Measurements from ENCODE around the gene AMY1A. TPM values are rescaled to one million over a fixed set of nuclear protein-coding genes. Genes with fewer than 3 reads are reported as not detected.
"Not testable (repeated sequence)": the region's sequence is repeated elsewhere in the genome, so short reads cannot be mapped to it uniquely, and the experiment has no call there.

The AMY1A gene
- total and polyA plus RNA-seq, 5 experiments from 2014 or later = not detected

GRCh38 chr1:103707670-103708069 lies 52.1 kb downstream of the AMY1A start:
- H3K27ac Mint-ChIP-seq, H3K36me3 Mint-ChIP-seq, DNase-seq, H3K4me1 Mint-ChIP-seq, H3K9me3 Mint-ChIP-seq, H3K4me3 Mint-ChIP-seq, ATAC-seq, POLR2A ChIA-PET, H3K27me3 Mint-ChIP-seq: not testable (repeated sequence)

DNA sequence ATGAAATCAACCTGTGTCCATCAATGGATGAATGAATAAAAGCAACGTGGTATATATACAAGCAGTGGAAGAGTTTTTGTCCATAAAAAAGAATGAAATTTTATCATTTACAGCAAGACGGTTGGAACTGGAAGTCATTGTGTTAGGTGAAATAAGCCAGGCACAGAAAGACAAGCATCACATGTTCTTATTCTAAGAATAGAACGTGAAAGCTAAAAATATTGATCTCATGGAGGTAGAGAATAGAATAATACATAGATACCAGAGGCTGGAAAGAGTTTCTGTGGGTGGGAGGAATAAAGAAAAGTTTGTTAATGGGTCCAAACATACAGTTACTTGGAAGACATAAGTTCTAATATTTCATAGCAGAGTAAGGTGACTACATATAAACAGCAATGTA lies 54.8 kb downstream of the AMY1A start:
- H3K27me3 Mint-ChIP-seq, H3K36me3 Mint-ChIP-seq, POLR2A ChIA-PET, H3K27ac Mint-ChIP-seq, ATAC-seq, DNase-seq, H3K4me3 Mint-ChIP-seq, H3K4me1 Mint-ChIP-seq, H3K9me3 Mint-ChIP-seq: not testable (repeated sequence)

Other genes starting within 250 kb of the AMY1A start
- 10 to 100 TPM; 80.0 to 85.4 TPM for gene RNPC3, start 130.1 kb upstream of the AMY1A start, total RNA-seq
- gene RNPC3, start 130.1 kb upstream of the AMY1A start, polyA plus RNA-seq = 10 to 100 TPM; 14.1 to 15.8 (median 14.8) TPM
- gene AMY2B, start 84.2 kb upstream of the AMY1A start, total RNA-seq = 10 to 100 TPM; 63.1 to 63.7 TPM
- 1 to 10 TPM in 1 of 3 donors, under 1 TPM in 2; 0.67 to 1.6 (median 0.74) TPM for gene AMY2B, start 84.2 kb upstream of the AMY1A start, polyA plus RNA-seq
- gene AMY2A, start 38.3 kb upstream of the AMY1A start, total RNA-seq = not detected
- gene AMY2A, start 38.3 kb upstream of the AMY1A start, polyA plus RNA-seq = not detected
- gene AMY1B, start 40.5 kb downstream of the AMY1A start, total RNA-seq = not detected
- gene AMY1B, start 40.5 kb downstream of the AMY1A start, polyA plus RNA-seq = not detected
- gene AMY1C, start 94.1 kb downstream of the AMY1A start, total RNA-seq = not detected
- gene AMY1C, start 94.1 kb downstream of the AMY1A start, polyA plus RNA-seq = not detected

Data from naive thymus-derived CD8-positive, alpha-beta T cell (primary cell).